SKM-1 treated with dmso at 0.1 percent for 144 hours (cell line): ENCODE measurements around the gene GUCY1A2.
"Not testable (repeated sequence)": the region's sequence is repeated elsewhere in the genome, so short reads cannot be mapped to it uniquely, and the experiment has no call there.

Experiments used
- DNase-seq: peaks from one replicate; lab custom pipeline; 2025; ENCODE audit not compliant: unreplicated experiment; lab: John Stamatoyannopoulos, UW

Gene GUCY1A2

GRCh38 chr11:106852779-106853178 is 165.5 kb downstream of the GUCY1A2 start:
- no peak for DNase-seq

GRCh38 chr11:106848526-106848925 is 169.8 kb downstream of the GUCY1A2 start:
- no peak for DNase-seq

- DNase-seq, result no peak
Measured at GRCh38 chr11:106842134-106842533, 176.1 kb downstream of the GUCY1A2 start.

GRCh38 chr11:106840947-106841346 is 177.3 kb downstream of the GUCY1A2 start:
- DNase-seq, result no peak

GRCh38 chr11:106840146-106840545 is 178.1 kb downstream of the GUCY1A2 start:
- no peak for DNase-seq

GRCh38 chr11:106834567-106834966 is 183.7 kb downstream of the GUCY1A2 start:
- no peak for DNase-seq

- no peak for DNase-seq
Measured at GRCh38 chr11:106828976-106829375, 189.3 kb downstream of the GUCY1A2 start.

GRCh38 chr11:106828576-106828975 is 189.7 kb downstream of the GUCY1A2 start:
- DNase-seq, result no peak

GRCh38 chr11:106827687-106828086 is 190.6 kb downstream of the GUCY1A2 start:
- no peak for DNase-seq

- not testable (repeated sequence) for DNase-seq
Measured at GRCh38 chr11:106826558-106826957, 191.7 kb downstream of the GUCY1A2 start.

GRCh38 chr11:106821826-106822225 is 196.4 kb downstream of the GUCY1A2 start:
- no peak for DNase-seq

GRCh38 chr11:106821291-106821690 is 197.0 kb downstream of the GUCY1A2 start:
- DNase-seq, result no peak

- no peak for DNase-seq
Measured at GRCh38 chr11:106818443-106818842, 199.8 kb downstream of the GUCY1A2 start.

GRCh38 chr11:106815209-106815608 is 203.1 kb downstream of the GUCY1A2 start:
- no peak for DNase-seq

- DNase-seq, result no peak
Measured at GRCh38 chr11:106813806-106814205, 204.5 kb downstream of the GUCY1A2 start.

GRCh38 chr11:106794058-106794457 is 224.2 kb downstream of the GUCY1A2 start:
- DNase-seq, result no peak

GRCh38 chr11:106789406-106789805 is 228.9 kb downstream of the GUCY1A2 start:
- DNase-seq, result no peak

GRCh38 chr11:106787454-106787853 is 230.8 kb downstream of the GUCY1A2 start:
- DNase-seq, result no peak

GRCh38 chr11:106785913-106786650 is 232.2 kb downstream of the GUCY1A2 start:
- DNase-seq, result no peak

GRCh38 chr11:106777302-106777701 is 241.0 kb downstream of the GUCY1A2 start:
- not testable (repeated sequence) for DNase-seq

- no peak for DNase-seq
Measured at GRCh38 chr11:106770489-106771085, 247.7 kb downstream of the GUCY1A2 start.

- DNase-seq, result no peak
Measured at GRCh38 chr11:106765469-106766258, 252.6 kb downstream of the GUCY1A2 start.
